OCI-LY7 (cell line): ENCODE results near the gene PEX3. TPM values are rescaled to one million over a fixed set of nuclear protein-coding genes. Genes with fewer than 3 reads are reported as not detected.

Source experiments
- BruUV-seq: library from RNA; stranded (reverse); fragments of 400-500 nt; replicated peaks from 2 replicates; lab custom pipeline; 2021; lab: Mats Ljungman, UMichigan
- CTCF ChIA-PET: fragments of 300-600 bp; sonication (Branson Sonifier 250); formaldehyde crosslinking; loops from one replicate; lab custom pipeline; 2022; ENCODE audit warnings: antibody characterized with exemption; ENCODE audit not compliant: unreplicated experiment; lab: Charles Lee
- POLR2A ChIA-PET: fragments of 300-600 bp; sonication (Branson Sonifier 250); formaldehyde crosslinking; loops from one replicate; lab custom pipeline; 2022; ENCODE audit warnings: antibody characterized with exemption; lab: Charles Lee
- DNase-seq: peaks from one replicate; pipeline ENCODE4 v3.0.0-alpha.2; 2015; ENCODE audit warnings: low spot score
- H2AFZ ChIP-seq: fragments of 200-600 bp; sonication (generic), shearing (Covaris generic); 2 replicates; pipeline ENCODE4 v1.6.1; 2014; ENCODE audit warnings: mild to moderate bottlenecking, antibody characterized with exemption, low read length, moderate library complexity
- H3K27ac ChIP-seq: fragments of 200-600 bp; sonication (generic); 2 replicates; pipeline ENCODE4 v1.5.1; 2014; ENCODE audit warnings: mixed run types, low read depth, mild to moderate bottlenecking, moderate library complexity, low read length, inconsistent platforms; ENCODE audit not compliant: poor library complexity, severe bottlenecking
- H3K36me3 ChIP-seq: fragments of 200-600 bp; sonication (generic); 2 replicates; pipeline ENCODE4 v1.6.1; 2014; ENCODE audit warnings: mild to moderate bottlenecking, antibody characterized with exemption, low read length, moderate library complexity, mixed read lengths; ENCODE audit not compliant: insufficient read depth
- H3K4me1 ChIP-seq: fragments of 200-600 bp; sonication (generic); 2 replicates; pipeline ENCODE4 v1.5.1; 2014; ENCODE audit warnings: mild to moderate bottlenecking, low read length; ENCODE audit not compliant: insufficient read depth, poor library complexity, severe bottlenecking
- H3K4me2 ChIP-seq: fragments of 200-600 bp; sonication (generic); 2 replicates; pipeline ENCODE4 v1.6.1; 2014; ENCODE audit warnings: mild to moderate bottlenecking, low read length
- H3K4me3 ChIP-seq: fragments of 200-600 bp; sonication (generic); 2 replicates; pipeline ENCODE4 v1.5.1; 2014; ENCODE audit warnings: mild to moderate bottlenecking, low read depth, low read length; ENCODE audit not compliant: poor library complexity, severe bottlenecking
- H3K79me2 ChIP-seq: fragments of 200-600 bp; sonication (generic); 2 replicates; pipeline ENCODE4 v1.6.1; 2016; ENCODE audit warnings: low read depth, mild to moderate bottlenecking, low read length, moderate library complexity, mixed read lengths; ENCODE audit not compliant: insufficient read depth
- H3K9me2 ChIP-seq: fragments of 200-600 bp; sonication (generic); 2 replicates; pipeline ENCODE4 v1.6.1; 2016; ENCODE audit warnings: mild to moderate bottlenecking, low read length, mixed read lengths; ENCODE audit not compliant: insufficient read depth
- H3K9me3 ChIP-seq: fragments of 200-600 bp; sonication (generic); 2 replicates; pipeline ENCODE4 v1.6.1; 2014; ENCODE audit warnings: mild to moderate bottlenecking, mixed run types, low read length, mixed read lengths
- H4K20me1 ChIP-seq: fragments of 200-600 bp; sonication (generic); 2 replicates; pipeline ENCODE4 v1.6.1; 2014; ENCODE audit warnings: mild to moderate bottlenecking, antibody characterized with exemption, low read length, moderate library complexity, mixed read lengths; ENCODE audit not compliant: insufficient read depth
- EZH2phosphoT487 ChIP-seq: fragments of 200-600 bp; sonication (generic); IDR thresholded peaks from 2 replicates; pipeline ENCODE4 v1.6.1; 2018; ENCODE audit warnings: low read depth, borderline replicate concordance, mild to moderate bottlenecking, mixed run types, antibody characterized with exemption, low read length, moderate library complexity, mixed read lengths
- intact Hi-C: fragments of 100-400 bp; cut with micrococcal nuclease; formaldehyde crosslinking; loops from one replicate; pipeline ENCODE4 v1.10.0; 2022; ENCODE audit not compliant: unreplicated experiment
- total RNA-seq, 2 experiments: library from RNA; depleted of rRNA in 1 of 2; stranded (reverse); fragments of >200 nt in 1 of 2; shearing (Covaris generic) in 1 of 2; gene quantifications; 2 replicates each; pipeline ENCODE4 v1.2.3, GENCODE V29; 2014 to 2022
- TF ChIP-seq, protein P1 (sequence below): fragments of 200-600 bp; sonication (generic); conservative IDR thresholded peaks from 2 replicates; pipeline ENCODE4 v1.5.1; 2014; ENCODE audit warnings: mild to moderate bottlenecking, antibody characterized with exemption, low read length, moderate library complexity, mixed read lengths

The PEX3 gene
- total RNA-seq, 2 experiments from 2014 or later: 14.8 to 27.0 TPM

DNA sequence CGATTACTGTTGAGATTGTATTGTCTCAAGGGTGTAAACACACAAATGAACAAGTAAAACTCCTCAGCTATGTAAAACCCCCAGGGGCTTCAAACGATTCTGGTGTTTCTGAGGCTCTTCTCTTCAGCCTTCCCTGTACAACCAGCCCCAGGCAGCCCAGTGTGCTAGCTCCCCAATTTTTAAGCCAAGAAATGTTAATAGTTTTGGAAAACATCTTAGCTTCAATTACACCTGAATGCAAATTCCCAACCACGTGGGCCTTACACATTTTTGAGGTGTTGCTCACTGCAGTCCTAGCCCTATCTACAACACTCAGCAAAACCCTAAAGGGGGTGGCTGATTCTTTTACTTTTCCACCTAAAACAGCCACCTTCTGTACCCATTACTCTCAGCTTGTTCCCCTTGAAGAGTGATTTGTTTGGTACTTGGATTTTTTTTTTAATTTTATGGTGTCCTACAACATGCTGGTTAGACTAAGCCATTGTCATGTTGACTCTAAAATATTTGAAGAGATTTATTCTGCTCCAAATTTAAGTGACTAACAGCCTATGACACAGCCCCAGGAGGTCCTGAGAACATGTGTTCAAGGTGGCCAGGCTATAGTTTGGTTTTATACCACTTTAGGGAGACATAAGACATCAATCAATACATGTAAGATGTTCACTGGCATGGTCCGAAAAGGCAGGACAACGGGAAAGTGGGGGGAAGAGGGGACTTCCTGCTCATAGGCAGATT is 48.8 kb upstream of the PEX3 start:
- intact Hi-C loops: no loop called here
- no peaks in the 10 kb centered on the region for H3K9me3 ChIP-seq
- TF ChIP-seq EZH2phosphoT487: no peak
- TF ChIP-seq, protein P1, sequence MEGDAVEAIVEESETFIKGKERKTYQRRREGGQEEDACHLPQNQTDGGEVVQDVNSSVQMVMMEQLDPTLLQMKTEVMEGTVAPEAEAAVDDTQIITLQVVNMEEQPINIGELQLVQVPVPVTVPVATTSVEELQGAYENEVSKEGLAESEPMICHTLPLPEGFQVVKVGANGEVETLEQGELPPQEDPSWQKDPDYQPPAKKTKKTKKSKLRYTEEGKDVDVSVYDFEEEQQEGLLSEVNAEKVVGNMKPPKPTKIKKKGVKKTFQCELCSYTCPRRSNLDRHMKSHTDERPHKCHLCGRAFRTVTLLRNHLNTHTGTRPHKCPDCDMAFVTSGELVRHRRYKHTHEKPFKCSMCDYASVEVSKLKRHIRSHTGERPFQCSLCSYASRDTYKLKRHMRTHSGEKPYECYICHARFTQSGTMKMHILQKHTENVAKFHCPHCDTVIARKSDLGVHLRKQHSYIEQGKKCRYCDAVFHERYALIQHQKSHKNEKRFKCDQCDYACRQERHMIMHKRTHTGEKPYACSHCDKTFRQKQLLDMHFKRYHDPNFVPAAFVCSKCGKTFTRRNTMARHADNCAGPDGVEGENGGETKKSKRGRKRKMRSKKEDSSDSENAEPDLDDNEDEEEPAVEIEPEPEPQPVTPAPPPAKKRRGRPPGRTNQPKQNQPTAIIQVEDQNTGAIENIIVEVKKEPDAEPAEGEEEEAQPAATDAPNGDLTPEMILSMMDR: no peak
- H4K20me1 ChIP-seq: no peaks in the 10 kb centered on the region
- H2AFZ ChIP-seq: no peak overlapping the region
- BruUV-seq: no TSS peak
- H3K4me3 ChIP-seq: no peak overlapping the region
- no peaks in the 10 kb centered on the region for H3K9me2 ChIP-seq
- H3K36me3 ChIP-seq: no peaks in the 10 kb centered on the region
- H3K4me2 ChIP-seq: no peak overlapping the region
- no peaks in the 10 kb centered on the region for H3K79me2 ChIP-seq
- DNase-seq: no peak
- H3K4me1 ChIP-seq: peaks cover 8% of the 10 kb centered on the region
- POLR2A ChIA-PET: interaction anchor here (0.5 to 1.1 kb wide), 5 partner anchors 15 to 1435 kb away, joined by 3 to 4 read pairs (median 3); no protein-coding TSS in a partner anchor
- no peak overlapping the region for H3K27ac ChIP-seq
- CTCF ChIA-PET: no interaction called here

DNA sequence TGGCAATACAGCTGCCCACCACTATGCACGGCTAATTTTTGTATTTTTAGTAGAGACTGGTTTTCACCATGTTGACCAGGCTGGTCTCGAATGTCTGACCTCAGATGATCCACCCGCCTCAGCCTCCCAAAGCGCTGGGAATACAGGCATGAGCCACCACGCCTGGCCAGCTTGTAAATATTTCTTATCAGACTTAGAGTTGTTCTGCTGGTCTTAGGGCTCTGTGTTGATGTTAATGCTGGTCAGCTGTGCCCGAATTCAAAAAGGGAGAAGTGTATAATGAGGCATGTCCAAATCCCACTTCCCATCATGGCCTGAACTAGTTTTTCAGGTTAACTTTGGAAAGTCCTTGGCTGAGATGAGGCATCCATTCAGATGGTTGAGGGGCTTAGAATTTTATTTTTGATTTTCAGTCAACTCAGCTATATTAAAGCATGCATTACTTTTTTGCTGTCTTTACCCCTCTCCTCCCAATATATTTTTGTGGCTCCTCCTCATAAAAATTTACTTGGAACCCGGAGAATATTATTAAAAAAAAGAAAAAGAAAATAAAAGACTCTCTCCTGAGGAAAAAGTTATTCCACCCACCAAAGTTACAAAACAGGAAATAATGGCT is 47.8 kb upstream of the PEX3 start:
- no peaks in the 10 kb centered on the region for H3K9me3 ChIP-seq
- intact Hi-C loops: no loop called here
- no peak overlapping the region for H3K4me3 ChIP-seq
- H3K4me2 ChIP-seq: no peak overlapping the region
- no peak overlapping the region for H2AFZ ChIP-seq
- BruUV-seq: no TSS peak
- ChIA-PET CTCF (no interaction called here), POLR2A (interaction anchor here (0.7 kb wide), 3 partner anchors 75 to 458 kb away, joined by 3 to 6 read pairs (median 5); no protein-coding TSS in a partner anchor)
- H3K4me1 ChIP-seq: peaks cover 8% of the 10 kb centered on the region
- no peak for DNase-seq
- TF ChIP-seq EZH2phosphoT487: no peak
- TF ChIP-seq, protein P1: no peak
- no peak overlapping the region for H3K27ac ChIP-seq
- H3K36me3 ChIP-seq: no peaks in the 10 kb centered on the region
- no peaks in the 10 kb centered on the region for H3K79me2 ChIP-seq
- no peaks in the 10 kb centered on the region for H4K20me1 ChIP-seq
- no peaks in the 10 kb centered on the region for H3K9me2 ChIP-seq
